CD4-positive, alpha-beta T cell treated with Interleukin-15 for 4 hours (primary cell): ENCODE results near the gene TBX3.

Experiments used
- DNase-seq: peaks from one replicate; pipeline ENCODE4 v3.0.0-alpha.2; 2020; ENCODE audit warnings: low spot score

The TBX3 gene

GRCh38 chr12:114682785-114683708, 928 bp downstream of the TBX3 start:
- no peak for DNase-seq

GRCh38 chr12:114682106-114682784, 1.7 kb downstream of the TBX3 start:
- DNase-seq = no peak

DNA sequence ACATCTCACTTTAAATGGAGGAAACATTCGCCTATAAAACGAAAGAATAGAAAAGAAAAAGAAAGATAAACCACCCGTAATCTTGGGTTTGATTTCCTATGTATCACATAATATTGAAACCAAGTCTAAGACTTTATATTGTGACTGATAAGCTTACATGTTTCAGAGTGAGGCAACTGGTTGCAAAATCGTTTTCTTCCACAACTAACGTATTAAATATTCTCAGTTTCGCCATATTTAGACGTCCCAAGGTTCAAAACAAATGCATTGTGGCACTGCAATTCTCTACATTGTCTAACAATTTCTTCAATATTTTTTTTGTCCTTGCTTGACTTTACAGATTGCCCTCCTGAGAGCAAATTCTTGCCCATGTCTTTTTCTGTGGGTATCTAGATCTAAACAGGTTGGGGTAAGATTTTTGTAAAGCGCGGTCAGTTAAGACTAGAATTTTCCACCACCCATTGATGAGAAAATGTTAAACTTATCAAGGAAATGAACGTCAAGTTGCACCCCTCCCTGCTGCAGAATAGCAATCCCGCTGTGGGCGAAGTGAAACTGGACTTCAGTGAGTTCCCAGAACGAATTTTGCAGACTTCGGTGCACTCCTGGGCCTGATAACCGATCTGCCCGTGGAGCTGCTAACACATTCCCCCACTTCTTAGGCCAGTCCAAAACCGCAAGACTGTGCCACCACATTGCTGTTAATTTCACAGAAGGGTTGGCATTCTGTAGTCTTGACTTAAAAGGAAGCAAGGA, 2.7 kb downstream of the TBX3 start:
- no peak for DNase-seq

DNA sequence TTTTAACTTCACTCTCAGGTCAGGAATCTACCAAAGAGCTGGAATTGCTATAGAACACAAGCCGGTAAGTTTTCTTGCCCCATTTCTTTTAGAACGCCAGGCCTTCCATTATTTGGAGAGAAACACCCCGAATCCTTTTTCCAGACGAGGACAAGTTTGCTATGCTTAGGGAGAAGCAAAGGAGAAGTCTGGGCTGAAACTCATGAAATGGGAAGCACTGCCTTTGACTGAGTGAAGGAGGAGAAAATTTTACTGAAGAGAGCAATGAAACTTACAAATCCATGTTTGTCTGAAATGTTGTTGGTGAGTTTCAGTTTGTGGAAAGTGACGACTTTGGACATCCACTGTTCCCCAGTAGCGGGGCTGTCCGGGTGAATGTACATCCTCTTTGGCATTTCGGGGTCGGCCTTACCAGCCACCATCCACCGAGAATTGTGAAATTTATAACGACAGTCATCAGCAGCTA, 3.3 kb downstream of the TBX3 start:
- no peak for DNase-seq

DNA sequence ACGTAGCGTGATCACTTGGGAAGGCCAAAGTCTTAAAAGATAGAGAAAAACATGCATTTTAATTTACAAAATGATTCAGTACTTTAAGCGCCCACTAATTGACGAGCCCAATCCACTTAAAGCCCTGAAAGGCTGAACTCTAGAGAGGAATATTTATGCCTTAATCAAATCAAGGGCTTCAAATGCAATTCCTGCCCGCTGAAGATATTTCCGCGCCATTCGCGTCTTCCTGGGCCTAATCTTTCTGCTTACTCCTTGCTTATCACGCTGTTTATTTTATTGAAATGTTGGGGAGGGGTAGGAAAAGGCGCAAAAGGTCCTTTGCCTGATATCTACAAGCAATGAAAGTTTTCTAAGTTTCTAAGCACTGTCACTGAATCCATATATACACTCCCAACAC, 4.0 kb downstream of the TBX3 start:
- no peak for DNase-seq

DNA sequence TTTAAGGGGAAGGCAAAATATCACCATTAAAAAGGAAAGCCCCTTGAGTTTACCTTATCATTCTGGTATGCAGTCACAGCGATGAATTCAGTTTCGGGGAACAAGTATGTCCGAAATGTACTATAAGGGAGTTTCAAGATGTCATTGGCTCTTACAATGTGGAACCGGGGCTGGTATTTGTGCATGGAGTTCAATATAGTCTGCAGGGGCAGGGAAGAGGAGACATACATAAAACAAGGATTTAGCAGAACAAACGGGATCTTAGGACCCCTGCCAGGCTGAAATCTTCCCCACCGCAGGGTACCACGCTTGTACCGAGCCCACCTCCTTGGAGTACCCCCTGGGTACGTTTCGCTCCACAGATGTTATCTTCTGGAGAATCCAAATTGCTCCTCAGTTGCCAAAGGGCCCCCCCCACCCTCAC, 4.5 kb downstream of the TBX3 start:
- no peak for DNase-seq

DNA sequence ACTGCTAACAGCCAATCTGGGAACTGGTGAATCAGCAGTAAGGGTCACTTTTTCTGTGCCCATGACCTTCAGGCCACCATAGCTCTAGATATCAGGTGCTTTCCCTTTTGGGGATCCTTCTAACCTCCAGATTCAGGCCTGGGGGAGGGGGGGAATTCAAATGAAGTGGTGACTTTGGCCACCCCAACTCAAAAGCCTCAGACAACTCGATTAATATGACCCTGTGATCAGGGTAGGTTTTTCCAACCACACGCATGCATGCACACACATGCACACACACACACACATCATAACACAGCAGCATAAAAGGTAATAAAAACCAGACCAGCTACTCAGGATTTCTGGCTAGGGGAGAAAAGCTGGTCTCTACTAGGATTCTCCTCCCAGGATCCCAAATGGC, 5.3 kb downstream of the TBX3 start:
- no peak for DNase-seq

DNA sequence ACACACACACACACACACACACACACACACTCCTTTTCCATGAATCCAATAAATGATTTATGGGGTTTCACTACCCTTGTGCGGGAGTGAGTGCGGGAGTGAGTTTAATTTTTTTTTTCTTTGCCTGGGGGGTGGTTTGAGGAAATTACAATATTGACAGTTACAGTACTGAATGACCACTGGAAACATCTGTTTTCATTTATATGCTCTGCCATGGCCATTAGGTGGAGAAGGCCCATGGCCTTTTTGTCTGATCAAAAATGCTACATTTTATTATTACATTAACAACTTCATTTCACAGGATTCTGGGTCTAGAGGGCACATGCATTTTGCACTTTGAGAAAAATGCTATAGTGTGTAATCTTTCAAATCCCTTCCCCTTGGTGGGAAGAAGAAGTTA, 5.9 kb downstream of the TBX3 start:
- DNase-seq = no peak

DNA sequence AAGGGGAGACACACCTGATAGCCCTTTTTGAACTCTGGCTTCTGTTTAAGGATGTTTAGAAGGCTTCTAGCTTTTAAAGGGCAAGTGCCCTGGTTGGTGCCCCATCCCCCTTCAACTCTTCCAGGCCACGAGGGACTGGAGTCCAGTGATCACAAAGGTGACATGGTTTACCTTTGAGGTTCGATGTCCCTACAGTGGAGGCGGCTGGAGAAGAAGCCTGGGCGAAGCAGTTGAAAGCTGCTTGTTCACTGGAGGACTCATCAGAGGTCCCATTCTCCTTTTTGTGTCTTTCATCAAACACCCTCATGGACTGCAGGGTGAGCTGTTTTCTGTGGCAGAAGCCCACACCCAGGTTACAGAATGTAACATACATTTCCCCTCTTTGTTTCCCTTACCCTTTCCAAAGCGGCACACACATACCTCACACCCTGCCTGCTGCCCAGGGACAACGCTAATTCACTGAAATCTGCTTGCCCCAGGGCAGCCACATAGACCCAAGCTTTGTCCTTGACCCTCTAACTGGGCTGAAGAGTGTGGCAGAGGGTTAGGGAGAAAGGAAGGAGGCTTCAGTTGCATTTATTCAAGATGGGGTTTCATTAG, 7.7 kb downstream of the TBX3 start:
- no peak for DNase-seq

GRCh38 chr12:114674251-114675047, 9.5 kb downstream of the TBX3 start:
- DNase-seq = no peak

DNA sequence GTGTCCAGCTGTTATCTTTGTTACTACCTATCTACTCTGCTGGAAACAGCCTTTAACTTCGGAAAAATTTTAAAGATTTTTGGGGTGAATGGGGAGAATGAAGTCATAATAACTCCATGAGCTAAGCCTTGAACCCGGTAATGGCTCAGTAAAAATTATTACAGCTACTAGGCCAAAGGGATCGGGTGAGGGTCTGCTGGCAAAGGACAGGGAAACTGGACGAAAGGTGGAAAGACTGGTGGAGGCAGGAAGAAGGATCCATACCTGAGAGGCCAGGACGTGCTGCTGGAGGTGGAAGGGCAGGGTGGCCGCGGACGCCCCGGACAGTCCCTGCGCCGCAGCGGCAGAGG, 10.1 kb downstream of the TBX3 start:
- no peak for DNase-seq

DNA sequence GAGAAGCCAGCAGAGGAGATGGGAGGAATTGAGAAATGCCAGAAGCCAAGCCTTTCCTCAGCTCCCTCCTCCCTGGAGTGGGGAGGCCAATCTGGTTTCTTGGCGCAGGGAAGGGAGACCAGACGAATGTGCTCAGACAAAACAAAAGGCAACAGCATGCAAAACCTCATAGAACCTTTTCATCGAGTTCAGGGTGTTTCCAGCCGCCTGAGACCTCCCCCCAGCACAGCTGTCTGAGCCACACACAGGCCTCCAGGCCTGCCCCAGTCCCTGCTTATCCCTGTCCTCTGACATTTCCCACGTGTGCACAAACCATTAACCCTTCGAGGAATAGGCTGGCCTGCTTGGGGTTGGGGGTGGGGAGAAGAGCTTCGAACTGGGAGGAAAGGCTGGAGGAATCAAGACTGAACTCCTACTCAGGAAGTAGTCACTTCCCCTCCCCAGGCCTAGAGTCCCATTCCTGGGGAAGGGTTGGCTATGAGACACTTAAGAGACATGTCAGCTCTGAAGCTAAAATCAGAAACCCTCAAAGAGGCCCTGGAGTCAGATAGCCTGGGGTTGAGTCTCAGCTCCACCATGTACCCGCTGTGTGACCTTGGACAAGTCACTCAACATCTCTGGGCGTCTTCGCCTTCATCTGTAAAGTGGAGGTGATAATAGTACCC, 10.7 kb downstream of the TBX3 start:
- DNase-seq = no peak

GRCh38 chr12:114672817-114673168, 11.2 kb downstream of the TBX3 start:
- no peak for DNase-seq

DNA sequence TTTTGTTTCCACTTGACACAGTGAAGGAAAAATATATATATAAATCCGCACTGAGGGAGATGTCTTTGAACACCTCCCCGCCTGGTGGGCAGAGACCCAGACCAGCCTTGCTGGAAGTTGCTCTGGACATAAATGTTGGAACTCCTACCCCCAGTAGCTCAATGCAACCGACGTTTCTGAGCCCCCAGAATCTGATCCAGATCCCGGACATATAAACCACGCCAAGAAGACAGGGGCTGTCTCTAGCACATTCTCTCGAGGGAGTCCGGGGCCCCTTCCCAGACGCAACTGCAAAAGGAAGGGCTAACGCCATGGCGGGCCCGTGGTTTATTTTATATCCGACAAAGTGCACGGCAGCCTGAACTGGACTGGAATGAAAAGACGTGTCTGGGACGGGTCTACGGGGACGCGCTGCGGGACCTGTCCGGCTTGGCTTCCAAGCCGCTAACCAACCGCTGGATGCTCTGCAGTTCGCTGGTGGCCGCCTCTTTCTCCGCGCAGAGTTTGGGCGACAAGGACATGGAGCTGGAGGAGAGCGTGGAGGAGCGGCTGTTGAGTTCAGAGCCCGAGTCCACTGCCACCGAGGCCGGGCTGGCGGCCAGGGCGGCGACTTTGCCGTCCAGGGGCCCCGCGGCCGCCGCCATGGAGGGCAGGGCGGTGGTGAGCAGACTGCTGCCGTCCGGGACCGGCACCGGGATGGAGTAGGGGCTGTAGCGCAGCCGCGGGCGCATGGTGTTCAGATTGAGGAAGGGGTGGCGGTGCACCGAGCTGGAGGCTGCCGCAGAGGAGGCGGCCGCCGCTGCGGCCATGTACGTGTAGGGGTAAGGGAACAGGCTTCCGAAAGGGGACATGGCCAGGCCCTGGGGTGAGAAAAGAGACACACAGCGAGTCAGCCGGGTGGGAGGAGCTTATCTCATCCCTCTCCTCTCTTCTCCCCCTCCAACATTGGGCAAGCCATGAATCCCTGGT, 12.2 kb downstream of the TBX3 start:
- no peak for DNase-seq

DNA sequence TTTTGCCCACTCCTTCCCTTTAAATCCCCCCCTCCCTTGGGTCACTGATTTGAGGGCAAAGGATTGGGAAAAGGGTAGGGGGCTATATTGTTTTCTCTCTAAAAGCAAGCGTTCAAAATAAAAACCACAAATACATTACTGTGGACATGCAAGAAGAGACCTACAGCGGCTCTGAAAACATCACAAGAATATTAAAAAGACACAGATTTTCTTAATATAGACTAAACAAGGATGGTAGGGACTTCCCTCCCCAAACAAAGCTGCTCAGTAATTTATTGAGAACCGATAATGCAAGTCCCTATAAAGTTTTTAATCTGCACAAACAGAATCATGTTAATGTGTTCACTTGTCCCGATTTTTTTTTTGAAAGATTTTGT, 12.9 kb downstream of the TBX3 start:
- no peak for DNase-seq

DNA sequence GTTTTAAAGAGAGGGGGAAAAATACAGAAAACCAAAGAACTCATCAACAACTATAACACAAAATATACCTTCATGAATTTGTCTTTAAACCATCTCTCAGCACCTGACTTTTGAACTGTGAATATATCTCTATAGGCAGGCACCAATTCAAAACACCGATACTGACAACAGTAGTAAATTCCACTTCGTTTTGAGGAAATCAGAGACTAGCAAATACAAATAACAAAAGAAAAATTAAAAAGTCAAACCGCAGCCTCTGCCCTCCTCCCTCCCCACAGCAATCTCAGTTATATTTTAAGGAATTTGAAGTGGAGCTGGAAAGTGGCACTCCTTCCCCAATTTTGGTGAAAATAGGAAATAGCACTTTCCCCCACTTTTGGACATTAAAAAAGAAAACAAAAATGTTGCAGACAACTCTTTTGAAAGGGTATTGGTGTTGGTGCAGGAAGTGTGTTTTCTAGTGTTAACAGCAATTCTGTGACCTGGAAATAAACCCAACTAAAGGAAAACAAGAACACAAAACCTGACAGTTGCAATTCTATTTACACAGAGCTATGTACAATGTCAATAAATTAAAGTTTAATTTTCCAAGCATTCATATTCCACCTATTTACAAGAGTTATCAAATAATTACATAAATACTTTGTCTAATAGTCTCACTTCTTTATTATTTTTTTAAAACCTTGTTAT, 13.5 kb downstream of the TBX3 start:
- DNase-seq = no peak

- DNase-seq = no peak
These were observed 14.3 kb downstream of the TBX3 start for GRCh38 chr12:114669401-114670290.

GRCh38 chr12:114668886-114669288, 15.1 kb downstream of the TBX3 start:
- DNase-seq = no peak
